COLO668 (cell line): Measurements from ENCODE around the gene SAFB.

Experiments used
- DNase-seq: peaks from one replicate; lab custom pipeline; 2025; ENCODE audit not compliant: unreplicated experiment; lab: John Stamatoyannopoulos, UW

SAFB gene

DNA sequence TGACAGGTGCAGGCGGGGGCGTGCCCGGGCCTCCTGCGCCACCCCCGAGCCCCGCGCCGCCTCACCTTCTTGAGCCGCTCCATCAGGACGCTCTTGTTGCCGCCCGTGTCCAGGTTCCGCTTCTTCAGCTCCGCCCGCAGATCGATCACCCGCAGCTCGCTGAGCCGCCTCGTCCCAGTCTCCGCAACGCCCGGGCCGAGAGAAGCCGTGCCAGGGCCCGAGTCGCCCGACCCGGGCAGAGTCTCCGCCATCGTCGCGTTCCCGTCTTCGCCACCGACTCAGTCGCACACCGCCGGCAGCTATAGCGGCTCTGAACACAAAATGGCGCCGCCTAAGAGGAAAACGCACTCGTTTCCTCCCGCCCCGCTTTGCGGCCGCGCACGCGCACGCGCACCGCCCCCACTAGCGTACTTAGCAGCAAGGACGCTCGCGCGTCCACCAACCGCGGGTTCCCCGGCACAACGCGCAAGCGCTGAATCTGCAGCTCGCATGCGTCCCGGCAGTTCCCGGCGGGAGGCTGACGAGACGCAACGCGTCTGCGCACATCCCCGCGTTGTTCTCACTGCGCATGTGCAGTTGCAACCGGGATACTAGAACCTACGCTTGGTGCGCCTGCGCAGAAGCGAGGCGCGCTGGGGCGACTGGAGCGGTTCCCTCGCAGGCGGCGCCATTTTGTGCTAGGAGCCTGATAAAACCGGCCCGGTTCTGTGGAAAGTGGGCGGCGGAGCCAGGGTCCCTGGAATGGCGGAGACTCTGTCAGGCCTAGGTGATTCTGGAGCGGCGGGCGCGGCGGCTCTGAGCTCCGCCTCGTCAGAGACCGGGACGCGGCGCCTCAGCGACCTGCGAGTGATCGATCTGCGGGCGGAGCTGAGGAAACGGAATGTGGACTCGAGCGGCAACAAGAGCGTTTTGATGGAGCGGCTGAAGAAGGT lies at the start of gene SAFB, which contains the start of gene SAFB2:
Gene SAFB (plus strand): TSS at position 619 of the 932 bp plus-strand sequence. CDS start 123 bp downstream, at position 742.
Gene SAFB2 (minus strand): TSS at position 312 of the 932 bp plus-strand sequence. CDS start 61 bp downstream, at position 251.
- DNase-seq = peak; percentile 99

- no peak for DNase-seq
These were observed 47.3 kb upstream of the SAFB start for GRCh38 chr19:5575590-5575989.

GRCh38 chr19:5578097-5578846 lies 44.6 kb upstream of the SAFB start:
- peak; percentile 79 for DNase-seq

GRCh38 chr19:5579286-5579685 lies 43.6 kb upstream of the SAFB start:
- DNase-seq = no peak

DNA sequence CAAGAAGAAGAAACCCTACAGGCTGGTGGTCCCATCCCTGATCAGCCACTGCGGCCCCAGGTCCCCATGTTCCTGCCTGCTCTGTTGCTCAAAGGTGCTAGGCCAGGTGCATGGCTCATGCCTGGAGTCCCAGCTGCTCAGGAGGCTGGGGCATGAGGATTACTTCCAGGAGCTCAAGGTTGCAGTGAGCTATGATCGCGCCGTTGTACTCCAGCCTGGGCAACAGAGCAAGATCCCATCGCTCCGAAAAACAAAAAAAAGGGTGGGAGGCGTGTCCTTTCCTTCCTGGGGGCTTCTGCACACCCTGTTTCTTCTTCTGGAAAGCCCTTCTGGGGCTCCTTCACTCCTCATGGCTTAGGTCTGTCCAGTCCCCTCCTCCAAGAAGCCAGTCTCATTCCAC lies 43.2 kb upstream of the SAFB start:
- no peak for DNase-seq

DNA sequence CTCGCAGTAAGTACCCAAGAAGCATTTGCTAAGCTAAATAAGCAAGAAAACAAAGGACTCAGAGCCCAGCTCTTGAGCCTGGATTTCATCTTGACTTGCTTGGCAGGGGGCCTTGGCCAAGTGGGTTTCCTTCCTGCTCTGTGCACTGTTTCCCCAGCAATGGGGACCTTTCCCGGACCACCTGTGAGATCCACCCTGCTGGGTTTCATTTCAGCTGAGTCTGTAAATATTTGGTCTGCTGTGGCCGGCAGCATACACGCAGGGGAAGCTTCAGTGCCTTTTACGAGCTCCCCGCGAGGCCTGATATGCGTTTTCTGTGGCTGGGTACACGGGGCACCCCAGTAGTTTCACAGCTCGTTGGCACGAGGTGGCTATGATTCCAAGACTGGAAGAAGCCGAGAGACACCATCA lies 42.7 kb upstream of the SAFB start:
- DNase-seq = peak; percentile 41

DNA sequence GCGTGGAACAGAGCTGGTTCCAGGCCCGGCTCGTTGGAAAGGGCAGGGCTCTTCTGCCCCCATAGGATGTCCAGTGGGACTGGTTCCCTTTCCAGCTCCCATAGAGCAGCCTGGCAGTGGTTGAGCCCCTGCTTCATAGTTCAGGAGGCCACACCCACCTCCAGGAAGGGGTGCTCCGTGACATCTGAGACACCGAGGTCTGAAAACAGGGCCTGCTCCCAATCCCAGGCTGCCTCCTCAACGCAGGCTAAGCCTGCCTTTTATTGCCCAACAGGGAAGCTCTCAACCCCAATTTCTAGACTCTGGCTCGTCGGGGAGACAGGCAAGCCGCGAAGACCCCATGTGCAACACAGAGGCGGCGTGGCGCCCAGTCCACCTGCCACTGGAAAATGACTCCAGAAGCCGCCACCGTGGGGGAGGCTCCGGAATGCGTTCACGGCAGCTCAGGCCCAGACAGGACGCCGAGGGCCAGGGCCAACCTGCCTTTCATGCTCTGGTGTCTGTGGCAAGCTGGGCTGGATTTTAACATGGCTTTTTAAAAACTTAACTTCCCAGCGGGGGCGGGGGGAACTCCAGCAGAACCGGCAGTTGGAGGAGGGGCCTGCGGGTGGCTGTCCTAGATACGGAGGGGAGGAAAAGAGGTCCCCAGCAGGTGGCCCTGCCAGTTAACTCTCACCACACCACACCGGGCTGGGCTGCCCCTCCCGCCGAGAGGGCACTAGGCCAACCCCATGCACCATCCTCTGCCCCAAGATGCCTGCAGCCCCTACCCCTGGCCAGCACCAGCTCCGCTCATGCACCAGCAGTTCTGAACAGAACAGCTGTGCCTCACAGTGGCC lies 37.2 kb upstream of the SAFB start:
- DNase-seq = peak; percentile 81

- DNase-seq = peak; percentile 22
These were observed 36.4 kb upstream of the SAFB start for GRCh38 chr19:5586300-5587070.

- DNase-seq = peak; percentile 85
These were observed 35.8 kb upstream of the SAFB start for GRCh38 chr19:5587071-5587455.

DNA sequence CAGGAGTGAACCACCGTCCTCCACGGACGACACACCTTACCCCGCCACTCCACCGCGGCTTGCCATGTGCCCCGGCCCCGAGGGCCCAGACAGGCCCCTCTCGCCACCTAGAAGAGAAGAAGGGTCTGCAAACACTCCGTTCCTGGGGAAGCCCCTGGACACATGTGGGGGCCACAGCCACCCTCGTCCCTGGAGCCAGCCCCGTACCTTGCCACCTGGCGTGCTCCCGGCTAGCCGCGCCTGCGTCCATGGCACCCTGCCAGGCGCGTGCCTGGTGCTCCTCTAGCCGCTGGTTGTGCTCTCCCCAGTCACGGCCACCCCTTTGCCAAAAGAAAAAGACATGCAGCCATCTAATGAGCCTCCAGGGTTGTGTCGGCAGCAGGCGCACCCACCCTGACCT lies 35.2 kb upstream of the SAFB start:
- DNase-seq = peak; percentile 91

DNA sequence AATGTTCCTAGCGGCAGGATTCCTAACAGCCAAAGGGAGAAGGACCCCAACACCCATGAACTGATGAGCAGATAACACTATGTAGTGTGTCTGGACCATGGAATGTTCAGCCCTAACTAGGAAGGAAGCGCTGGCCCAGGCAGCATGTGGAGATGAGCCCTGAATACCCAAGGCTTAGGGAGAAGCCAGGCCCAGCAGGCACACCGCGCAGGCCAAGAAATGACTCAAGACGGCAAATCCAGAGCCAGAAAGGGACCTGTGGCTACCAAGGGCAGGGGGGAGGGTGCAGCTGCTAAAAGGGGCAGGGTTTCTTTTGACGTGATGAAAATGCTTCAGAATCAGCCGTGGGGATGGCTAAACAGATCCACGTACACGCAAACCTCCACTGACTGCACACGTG lies 34.4 kb upstream of the SAFB start:
- no peak for DNase-seq

GRCh38 chr19:5588906-5589676 lies 33.8 kb upstream of the SAFB start:
- peak; percentile 41 for DNase-seq

GRCh38 chr19:5590151-5590864 lies 32.6 kb upstream of the SAFB start:
- DNase-seq = no peak

GRCh38 chr19:5590865-5591154 lies 32.1 kb upstream of the SAFB start:
- DNase-seq = no peak

GRCh38 chr19:5591476-5591875 lies 31.4 kb upstream of the SAFB start:
- DNase-seq = no peak

DNA sequence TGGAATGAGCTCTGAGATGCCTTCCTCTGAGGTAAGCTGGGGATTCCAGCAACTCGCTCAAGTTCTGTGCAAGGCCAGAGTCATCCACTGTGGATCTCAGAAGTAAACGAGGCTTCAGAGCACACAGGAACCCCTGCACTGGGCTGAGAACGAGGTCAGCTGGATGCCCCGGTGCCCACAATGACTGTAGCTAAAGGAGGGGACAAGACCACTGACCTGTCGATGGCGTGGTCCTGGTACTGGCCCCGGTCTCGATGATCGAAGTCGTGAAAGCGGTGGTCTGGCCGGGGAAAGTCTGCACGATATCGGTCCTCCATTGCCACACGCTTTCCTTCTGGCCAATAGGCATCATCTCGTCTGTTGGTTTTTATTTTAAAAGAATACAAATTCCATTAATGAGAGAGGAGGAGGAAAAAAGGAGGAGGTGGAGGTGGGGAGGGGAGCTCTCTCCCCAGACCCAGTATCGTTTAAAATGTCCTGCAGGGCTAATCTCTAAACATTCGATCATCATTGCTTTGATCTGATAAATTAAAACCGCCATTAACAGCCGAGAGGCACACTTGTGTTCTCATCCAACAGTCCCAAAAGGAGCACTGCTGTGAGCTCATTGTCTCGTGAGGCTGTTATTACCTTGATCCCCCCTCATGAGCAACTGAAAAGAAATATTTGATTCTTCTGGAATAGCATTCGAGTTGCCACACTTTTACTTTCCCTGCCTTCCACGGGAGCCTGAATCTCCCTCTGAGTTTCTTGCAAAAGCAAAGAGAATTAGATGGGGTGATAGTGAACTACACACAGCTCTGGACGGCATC lies 30.1 kb upstream of the SAFB start:
- DNase-seq = no peak

GRCh38 chr19:5593343-5594255 lies 29.3 kb upstream of the SAFB start:
- DNase-seq = no peak
